Tibial artery (tissue), 4 donors: Measurements from ENCODE around the gene LRCH1.

Experiments used
- DNase-seq, 2 donors: peaks; one replicate each; pipeline ENCODE4 v3.0.0-alpha.2; 2019
- H3K27ac ChIP-seq, 2 donors: fragments of 200-600 bp; sonication (generic) in 1 of 2; 1 replicate in 1 of 2; 2 replicates in 1 of 2; pipeline ENCODE4 v1.5.1; 2018 to 2019; ENCODE audit warnings: mild to moderate bottlenecking in 1 of 2
- H3K27me3 ChIP-seq, 2 donors: fragments of 200-600 bp; sonication (generic) in 1 of 2; one replicate each; pipeline versions ENCODE4 v1.5.1 to v1.6.0; 2016 to 2019
- H3K36me3 ChIP-seq, 3 donors: fragments of 200-600 bp; sonication (generic) in 2 of 3; one replicate each; pipeline ENCODE4 v1.5.1; 2016 to 2019; ENCODE audit warnings: mild to moderate bottlenecking in 2 of 3
- H3K4me1 ChIP-seq, 4 donors: fragments of 200-600 bp; sonication (generic) in 2 of 4; 1 replicate in 3 of 4; 2 replicates in 1 of 4; pipeline ENCODE4 v1.5.1; 2016 to 2019
- H3K4me3 ChIP-seq, 2 donors: fragments of 200-600 bp; sonication (generic) in 1 of 2; 1 replicate in 1 of 2; 2 replicates in 1 of 2; pipeline ENCODE4 v1.5.1; 2018 to 2019; ENCODE audit warnings: mild to moderate bottlenecking in 2 of 2
- H3K9me3 ChIP-seq, 3 donors: fragments of 200-600 bp; sonication (generic) in 1 of 3; one replicate each; pipeline ENCODE4 v1.5.1; 2016 to 2019
- CTCF ChIP-seq, 2 experiments: fragments of 200-600 bp in 1 of 2; fragments of 450-650 bp in 1 of 2; IDR thresholded peaks; one replicate each; pipeline ENCODE4 v1.5.1; 2017 to 2019; ENCODE audit warnings: antibody characterized with exemption in 2 of 2, mild to moderate bottlenecking in 1 of 2, moderate library complexity in 1 of 2
- intact Hi-C: fragments of 100-400 bp; cut with DNase I; formaldehyde crosslinking; loops from one replicate; pipeline ENCODE4 v1.15.0; 2023; ENCODE audit warnings: low total_unique reads

Gene LRCH1

GRCh38 chr13:46577696-46578589 lies 25.0 kb downstream of the LRCH1 start:
- H3K27ac ChIP-seq, result peak overlapping the region; percentile 57 to 74
- peaks cover 0 to 82% (median 56%) of the 10 kb centered on the region in 4 donors for H3K4me1 ChIP-seq
- no peaks in the 10 kb centered on the region for H3K9me3 ChIP-seq
- intact Hi-C loops, result no loop called here
- H3K36me3 ChIP-seq, result no peaks in the 10 kb centered on the region
- no peaks in the 10 kb centered on the region for H3K27me3 ChIP-seq
- H3K4me3 ChIP-seq, result no peak overlapping the region
- DNase-seq, result no peak
- TF ChIP-seq CTCF (IDR thresholded peaks at IDR 0.05), result no peak

DNA sequence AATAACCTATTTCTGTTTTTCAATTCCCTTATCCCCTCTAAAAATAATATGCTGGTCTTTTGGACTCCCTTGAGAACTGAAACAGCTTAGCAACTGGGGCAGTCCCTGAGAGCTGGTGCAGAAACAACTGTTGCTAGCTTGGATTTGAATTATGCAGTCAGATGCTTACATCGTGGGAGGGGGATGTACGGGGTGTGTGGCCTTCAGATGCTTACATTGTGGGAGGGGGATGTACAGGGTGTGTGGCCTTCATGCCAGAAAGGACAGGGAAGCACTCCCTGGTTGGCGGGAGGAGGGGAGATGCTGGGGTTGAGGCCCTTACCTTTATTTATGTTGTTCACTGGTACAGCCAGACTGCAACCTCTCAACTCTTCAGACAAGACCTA lies 25.6 kb downstream of the LRCH1 start:
- intact Hi-C loops, result no loop called here
- Histone ChIP-seq H3K27ac (peak overlapping the region; percentile 57 to 74), H3K36me3 (no peaks in the 10 kb centered on the region), H3K4me3 (peak overlapping the region in 1 of 2 donors; percentile 2), H3K9me3 (no peaks in the 10 kb centered on the region), H3K4me1 (peaks cover 0 to 84% (median 60%) of the 10 kb centered on the region in 4 donors), H3K27me3 (no peaks in the 10 kb centered on the region)
- TF ChIP-seq CTCF (IDR thresholded peaks at IDR 0.05), result no peak
- DNase-seq, result no peak

GRCh38 chr13:46580362-46580839 lies 27.4 kb downstream of the LRCH1 start:
- H3K27me3 ChIP-seq, result no peaks in the 10 kb centered on the region
- H3K4me3 ChIP-seq, result no peak overlapping the region
- peak overlapping the region; percentile 57 to 74 for H3K27ac ChIP-seq
- TF ChIP-seq CTCF (IDR thresholded peaks at IDR 0.05), result no peak
- H3K4me1 ChIP-seq, result peaks cover 0 to 96% (median 60%) of the 10 kb centered on the region in 4 donors
- DNase-seq, result no peak
- H3K9me3 ChIP-seq, result no peaks in the 10 kb centered on the region
- H3K36me3 ChIP-seq, result no peaks in the 10 kb centered on the region
- intact Hi-C loops, result no loop called here

GRCh38 chr13:46582190-46582589 lies 29.2 kb downstream of the LRCH1 start:
- H3K36me3 ChIP-seq, result no peaks in the 10 kb centered on the region
- no peak for TF ChIP-seq CTCF (IDR thresholded peaks at IDR 0.05)
- no peak overlapping the region for H3K4me3 ChIP-seq
- intact Hi-C loops, result no loop called here
- H3K27me3 ChIP-seq, result no peaks in the 10 kb centered on the region
- no peak for DNase-seq
- peak overlapping the region in 1 of 2 donors; percentile 63 for H3K27ac ChIP-seq
- peaks cover 0 to 96% (median 60%) of the 10 kb centered on the region in 4 donors for H3K4me1 ChIP-seq
- H3K9me3 ChIP-seq, result no peaks in the 10 kb centered on the region

- H3K4me1 ChIP-seq, result peaks cover 0 to 88% (median 39%) of the 10 kb centered on the region in 4 donors
- H3K36me3 ChIP-seq, result no peaks in the 10 kb centered on the region
- no peak overlapping the region for H3K4me3 ChIP-seq
- H3K9me3 ChIP-seq, result no peaks in the 10 kb centered on the region
- no peaks in the 10 kb centered on the region for H3K27me3 ChIP-seq
- intact Hi-C loops, result no loop called here
- no peak for DNase-seq
- H3K27ac ChIP-seq, result peak overlapping the region; percentile 63
- no peak for TF ChIP-seq CTCF (IDR thresholded peaks at IDR 0.05)
Measured at GRCh38 chr13:46586751-46587514, 34.0 kb downstream of the LRCH1 start.
